ENCODE results near the gene CDCA3.

CDCA3 gene

DNA sequence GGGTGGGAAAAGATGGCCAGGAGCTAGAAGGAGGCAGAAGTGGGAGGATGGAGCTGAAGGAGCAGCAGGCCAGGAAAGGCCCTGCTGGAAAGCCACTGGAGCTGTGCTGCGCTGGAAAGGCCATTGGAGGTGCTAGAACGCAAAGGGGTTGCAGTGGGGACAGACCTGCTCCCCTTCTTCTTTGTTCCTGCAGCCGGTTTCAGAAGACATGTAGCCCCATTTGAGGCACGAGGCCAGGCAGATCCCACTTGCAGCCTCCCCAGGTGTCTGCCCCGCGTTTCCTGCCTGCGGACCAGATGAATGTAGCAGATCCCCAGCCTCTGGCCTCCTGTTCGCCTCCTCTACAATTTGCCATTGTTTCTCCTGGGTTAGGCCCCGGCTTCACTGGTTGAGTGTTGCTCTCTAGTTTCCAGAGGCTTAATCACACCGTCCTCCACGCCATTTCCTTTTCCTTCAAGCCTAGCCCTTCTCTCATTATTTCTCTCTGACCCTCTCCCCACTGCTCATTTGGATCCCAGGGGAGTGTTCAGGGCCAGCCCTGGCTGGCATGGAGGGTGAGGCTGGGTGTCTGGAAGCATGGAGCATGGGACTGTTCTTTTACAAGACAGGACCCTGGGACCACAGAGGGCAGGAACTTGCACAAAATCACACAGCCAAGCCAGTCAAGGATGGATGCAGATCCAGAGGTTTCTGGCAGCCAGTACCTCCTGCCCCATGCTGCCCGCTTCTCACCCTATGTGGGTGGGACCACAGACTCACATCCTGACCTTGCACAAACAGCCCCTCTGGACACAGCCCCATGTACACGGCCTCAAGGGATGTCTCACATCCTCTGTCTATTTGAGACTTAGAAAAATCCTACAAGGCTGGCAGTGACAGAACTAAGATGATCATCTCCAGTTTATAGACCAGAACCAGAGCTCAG is 31.7 kb downstream of the CDCA3 start:
- DNase-seq, result no peak

DNA sequence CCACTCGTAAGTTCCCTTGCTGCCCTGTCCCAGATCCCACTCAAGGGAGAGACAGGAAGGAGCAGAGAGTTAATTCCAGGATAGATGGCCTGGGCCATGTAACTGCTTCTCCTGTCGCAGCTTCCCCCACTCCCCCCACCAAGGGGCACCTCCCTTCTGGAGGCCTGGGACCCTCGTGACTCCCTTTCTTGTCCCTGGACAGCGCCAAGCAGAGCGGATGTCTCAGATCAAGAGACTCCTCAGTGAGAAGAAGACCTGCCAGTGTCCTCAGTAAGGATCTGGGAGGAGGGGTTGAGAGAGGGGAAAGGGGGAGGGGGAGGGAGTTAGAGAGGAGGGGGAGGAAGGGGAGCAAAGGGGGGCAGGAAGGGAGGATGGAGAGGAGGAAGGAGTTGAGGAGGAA is 32.4 kb downstream of the CDCA3 start:
- no peak for DNase-seq

- no peak for DNase-seq
Observed at GRCh38 chr12:6818222-6818621, 32.9 kb downstream of the CDCA3 start.

DNA sequence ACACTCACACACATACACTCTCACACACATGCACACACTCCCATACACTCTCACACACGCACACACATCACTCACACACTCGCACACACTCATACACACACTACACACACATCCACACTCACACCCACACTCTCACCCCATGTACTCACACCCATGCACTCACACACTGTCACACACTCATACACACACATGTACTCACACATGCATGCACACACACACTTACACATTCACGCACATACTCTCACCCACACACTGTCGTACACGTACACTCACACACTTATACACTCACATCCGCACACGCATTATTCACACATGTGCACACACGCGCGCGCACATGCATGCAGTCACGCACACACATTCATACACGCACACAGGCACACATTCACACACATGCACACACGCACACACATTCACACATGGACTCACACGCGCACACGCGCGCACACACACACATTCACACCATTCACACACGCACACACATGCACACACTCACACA is 33.4 kb downstream of the CDCA3 start:
- DNase-seq, result no peak

DNA sequence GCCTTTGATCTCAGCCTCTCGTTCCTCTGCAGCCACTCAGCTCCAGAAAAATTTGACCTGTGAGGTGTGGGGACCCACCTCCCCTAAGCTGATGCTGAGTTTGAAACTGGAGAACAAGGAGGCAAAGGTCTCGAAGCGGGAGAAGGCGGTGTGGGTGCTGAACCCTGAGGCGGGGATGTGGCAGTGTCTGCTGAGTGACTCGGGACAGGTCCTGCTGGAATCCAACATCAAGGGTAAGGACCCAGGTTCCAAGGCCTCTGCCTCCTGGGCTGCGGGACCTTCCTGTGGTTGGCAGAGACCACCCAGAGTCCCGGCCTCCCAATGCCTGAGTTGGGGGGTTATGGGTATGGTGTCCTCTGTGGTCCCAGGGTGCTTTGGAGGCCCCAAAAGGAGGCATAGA is 34.0 kb downstream of the CDCA3 start:
- DNase-seq, result no peak

DNA sequence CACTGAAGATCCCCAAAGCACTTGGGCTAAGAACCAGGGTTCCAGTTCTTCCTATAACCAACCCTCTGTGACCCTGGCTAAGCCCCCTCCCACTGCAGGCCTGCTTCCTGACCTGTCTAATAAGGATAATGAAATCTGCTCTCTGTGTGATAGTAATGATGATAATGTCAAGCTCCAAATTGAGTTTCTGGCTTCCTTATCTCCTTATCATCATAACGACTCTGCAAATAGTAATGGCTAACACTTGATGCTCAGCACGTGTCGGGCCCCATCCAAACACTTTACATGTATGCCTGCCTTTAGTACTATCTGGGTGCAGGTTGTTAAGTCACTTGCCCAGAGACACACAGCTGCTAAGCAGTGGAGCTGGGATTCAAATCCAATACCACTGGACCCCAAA is 34.5 kb downstream of the CDCA3 start:
- DNase-seq, result no peak

GRCh38 chr12:6813363-6813762 is 37.7 kb downstream of the CDCA3 start:
- DNase-seq, result no peak

DNA sequence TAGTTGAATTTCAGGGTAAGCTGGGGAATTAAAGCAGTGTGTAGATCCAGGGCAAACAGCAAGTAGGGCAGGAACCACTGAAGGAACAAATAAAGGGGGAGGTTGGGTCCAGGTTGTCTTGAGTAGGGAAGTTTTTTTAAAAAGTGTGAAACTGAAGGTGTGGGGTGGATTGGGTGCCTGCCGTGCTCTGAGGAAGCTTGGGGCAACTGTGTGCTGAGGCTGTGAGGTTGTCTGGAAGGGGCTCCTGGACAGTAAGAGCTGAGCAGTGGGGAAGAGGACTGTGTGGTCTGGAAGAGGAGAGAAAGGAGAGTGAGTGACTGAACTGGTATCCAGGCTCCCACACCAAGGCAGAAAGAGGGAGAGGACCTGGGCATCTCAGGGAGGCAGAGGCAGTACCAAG is 40.3 kb downstream of the CDCA3 start:
- DNase-seq, result no peak

GRCh38 chr12:6809056-6809455 is 42.0 kb downstream of the CDCA3 start:
- DNase-seq, result no peak

GRCh38 chr12:6807170-6807569 is 43.9 kb downstream of the CDCA3 start:
- peak; percentile 42 for DNase-seq

GRCh38 chr12:6799147-6799546 is 51.9 kb downstream of the CDCA3 start:
- DNase-seq, result no peak

All from fibroblast of skin of right quadriceps (primary cell).